Tongue (tissue), 1 donor: Measurements from ENCODE around the gene WRAP73. TPM values are rescaled to one million over a fixed set of nuclear protein-coding genes. Genes with fewer than 3 reads are reported as not detected.

Experiments used
- total RNA-seq: library from RNA; depleted of rRNA; stranded (reverse); fragments of >200 nt; gene quantifications from one replicate; pipeline ENCODE4 v1.2.3, GENCODE V29; 2014

Gene WRAP73
- total RNA-seq, 1 donor from 2014 or later, result 25.4 TPM

Other genes starting within 250 kb of the WRAP73 start
- 7.6 TPM for gene ARHGEF16, start 195.4 kb downstream of the WRAP73 start, total RNA-seq
- gene MEGF6, start 38.6 kb downstream of the WRAP73 start, total RNA-seq, result 33.6 TPM
- gene TPRG1L, start 25.1 kb downstream of the WRAP73 start, total RNA-seq, result 24.7 TPM
- gene TP73, start 2.4 kb upstream of the WRAP73 start, total RNA-seq, result 6.1 TPM
- not detected for gene CCDC27, start 102.3 kb upstream of the WRAP73 start, total RNA-seq
- gene SMIM1, start 122.6 kb upstream of the WRAP73 start, total RNA-seq, result 5.7 TPM
- gene LRRC47, start 146.4 kb upstream of the WRAP73 start, total RNA-seq, result 43.3 TPM
- 36.5 TPM for gene CEP104, start 207.1 kb upstream of the WRAP73 start, total RNA-seq
- 7.8 TPM for gene DFFB, start 207.4 kb upstream of the WRAP73 start, total RNA-seq